PFSK-1 (cell line): ENCODE data around the gene RBMS3.

Experiments used
- FOXP2 ChIP-seq: optimal IDR thresholded peaks from 2 replicates; pipeline ENCODE3; 2011; ENCODE audit warnings: borderline replicate concordance, control low read depth, inconsistent platforms; ENCODE audit not compliant: insufficient read depth; ENCODE audit errors: extremely low read length, extremely low read depth
- POLR2AphosphoS5 ChIP-seq: IDR thresholded peaks from 2 replicates; pipeline ENCODE4 v1.6.1; 2012; ENCODE audit warnings: low read depth, mild to moderate bottlenecking, control low read depth, low read length, moderate library complexity
- SIN3A ChIP-seq: IDR thresholded peaks from 2 replicates; pipeline ENCODE4 v1.6.1; 2012; ENCODE audit warnings: mild to moderate bottlenecking, low read length, moderate library complexity, borderline replicate concordance; ENCODE audit not compliant: insufficient read depth
- TAF1 ChIP-seq: IDR thresholded peaks from 2 replicates; pipeline ENCODE4 v1.6.1; 2012; ENCODE audit warnings: low read length, control low read depth, borderline replicate concordance; ENCODE audit not compliant: insufficient read depth
- TF ChIP-seq, protein P1 (sequence below), 2 experiments: IDR thresholded peaks; 2 replicates each; pipeline versions ENCODE4 v1.6.1 to v1.8.0; 2011 to 2012; ENCODE audit warnings: low read depth in 2 of 2, low read length in 2 of 2, control low read depth in 1 of 2, inconsistent platforms in 1 of 2, mild to moderate bottlenecking in 1 of 2, moderate library complexity in 1 of 2; ENCODE audit not compliant: insufficient read depth in 1 of 2

RBMS3 gene

DNA sequence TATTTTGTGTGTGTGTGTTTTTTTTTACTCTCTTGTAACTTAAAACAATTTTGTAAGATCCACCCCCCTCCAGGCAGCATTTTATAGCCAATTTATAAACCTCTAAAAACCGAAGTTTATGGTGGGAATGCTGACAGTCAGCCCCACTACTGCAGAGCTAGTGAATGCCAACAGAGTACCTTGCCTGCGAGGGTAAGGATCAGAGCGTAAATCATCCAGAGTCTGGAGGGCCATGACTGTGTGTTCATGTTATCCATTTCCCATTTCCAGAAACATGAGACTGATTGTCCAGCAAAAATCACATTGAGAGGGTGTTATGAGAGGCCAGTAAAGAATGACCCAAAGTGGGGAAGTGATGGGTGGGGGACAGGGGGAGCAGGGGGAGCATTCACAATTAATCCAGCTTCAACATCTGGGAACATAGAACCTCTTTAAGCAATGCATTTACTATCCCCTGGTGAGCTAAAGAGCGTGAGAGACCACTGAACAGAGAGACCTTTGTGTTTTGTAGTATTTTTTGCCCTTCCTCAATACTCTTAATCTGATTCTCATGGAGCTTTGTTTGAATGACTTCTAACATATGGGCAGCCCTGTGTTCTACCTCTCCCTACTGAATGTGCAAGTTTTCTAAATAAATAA is 464.5 kb downstream of the RBMS3 start:
- TF ChIP-seq FOXP2 (no peak), POLR2AphosphoS5 (no peak), TAF1 (no peak), SIN3A (no peak)
- TF ChIP-seq, protein P1, sequence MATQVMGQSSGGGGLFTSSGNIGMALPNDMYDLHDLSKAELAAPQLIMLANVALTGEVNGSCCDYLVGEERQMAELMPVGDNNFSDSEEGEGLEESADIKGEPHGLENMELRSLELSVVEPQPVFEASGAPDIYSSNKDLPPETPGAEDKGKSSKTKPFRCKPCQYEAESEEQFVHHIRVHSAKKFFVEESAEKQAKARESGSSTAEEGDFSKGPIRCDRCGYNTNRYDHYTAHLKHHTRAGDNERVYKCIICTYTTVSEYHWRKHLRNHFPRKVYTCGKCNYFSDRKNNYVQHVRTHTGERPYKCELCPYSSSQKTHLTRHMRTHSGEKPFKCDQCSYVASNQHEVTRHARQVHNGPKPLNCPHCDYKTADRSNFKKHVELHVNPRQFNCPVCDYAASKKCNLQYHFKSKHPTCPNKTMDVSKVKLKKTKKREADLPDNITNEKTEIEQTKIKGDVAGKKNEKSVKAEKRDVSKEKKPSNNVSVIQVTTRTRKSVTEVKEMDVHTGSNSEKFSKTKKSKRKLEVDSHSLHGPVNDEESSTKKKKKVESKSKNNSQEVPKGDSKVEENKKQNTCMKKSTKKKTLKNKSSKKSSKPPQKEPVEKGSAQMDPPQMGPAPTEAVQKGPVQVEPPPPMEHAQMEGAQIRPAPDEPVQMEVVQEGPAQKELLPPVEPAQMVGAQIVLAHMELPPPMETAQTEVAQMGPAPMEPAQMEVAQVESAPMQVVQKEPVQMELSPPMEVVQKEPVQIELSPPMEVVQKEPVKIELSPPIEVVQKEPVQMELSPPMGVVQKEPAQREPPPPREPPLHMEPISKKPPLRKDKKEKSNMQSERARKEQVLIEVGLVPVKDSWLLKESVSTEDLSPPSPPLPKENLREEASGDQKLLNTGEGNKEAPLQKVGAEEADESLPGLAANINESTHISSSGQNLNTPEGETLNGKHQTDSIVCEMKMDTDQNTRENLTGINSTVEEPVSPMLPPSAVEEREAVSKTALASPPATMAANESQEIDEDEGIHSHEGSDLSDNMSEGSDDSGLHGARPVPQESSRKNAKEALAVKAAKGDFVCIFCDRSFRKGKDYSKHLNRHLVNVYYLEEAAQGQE (IDR thresholded peaks at IDR 0.05; ENCODE audit: insufficient read depth in 1 of 2, low read depth in 2 of 2, low read length in 2 of 2), result no peak

DNA sequence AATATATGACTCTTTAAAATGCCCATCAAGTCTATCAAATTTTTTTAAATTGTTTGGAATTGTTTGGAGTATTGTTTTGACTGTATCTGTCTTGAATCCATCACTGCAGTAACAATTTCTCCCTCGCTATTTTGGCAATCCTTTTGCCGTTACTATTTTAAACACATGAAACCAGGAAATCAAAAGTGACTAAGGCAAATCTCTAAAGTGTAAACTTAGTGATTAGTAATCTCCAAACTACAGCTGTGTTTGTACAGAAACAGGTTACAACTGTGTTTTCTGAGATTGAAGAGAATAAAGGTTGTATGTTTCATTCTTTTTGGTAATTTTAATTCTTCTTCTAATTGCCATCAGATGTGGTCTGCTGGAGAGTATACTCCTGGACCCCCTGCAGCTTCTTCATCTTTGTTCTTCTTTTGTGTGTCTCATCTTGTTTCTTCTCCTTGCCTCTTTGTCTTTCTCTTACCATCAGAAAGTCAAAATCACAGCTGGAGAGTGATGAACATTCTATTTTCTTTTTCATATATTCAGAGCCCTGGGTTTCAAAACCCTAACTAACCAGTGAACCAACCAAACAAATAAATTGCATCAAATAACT is 465.4 kb downstream of the RBMS3 start:
- TF ChIP-seq POLR2AphosphoS5 (no peak), SIN3A (no peak), TAF1 (no peak), FOXP2 (no peak)
- TF ChIP-seq, protein P1 (IDR thresholded peaks at IDR 0.05; ENCODE audit: insufficient read depth in 1 of 2, low read depth in 2 of 2, low read length in 2 of 2), result no peak

DNA sequence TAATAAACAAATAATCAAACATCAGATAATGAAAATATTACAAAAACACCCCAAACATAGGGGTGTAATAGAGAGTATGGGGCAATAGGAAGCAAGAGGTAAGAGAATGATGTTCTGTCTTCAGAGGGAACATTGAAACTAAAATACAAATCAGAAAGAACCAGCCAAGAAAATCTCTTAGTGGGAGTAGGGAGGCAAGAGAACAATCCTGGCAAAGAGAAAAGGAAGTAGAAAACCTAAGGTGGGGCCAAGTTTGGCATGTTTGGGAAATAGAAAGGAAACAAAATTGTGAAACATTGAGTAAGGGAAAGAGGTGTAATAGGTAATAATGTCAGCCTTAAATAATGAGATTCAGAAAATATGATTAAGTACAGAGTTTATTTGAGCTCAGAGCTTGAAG is 467.1 kb downstream of the RBMS3 start:
- TF ChIP-seq SIN3A (no peak), POLR2AphosphoS5 (no peak), FOXP2 (no peak)
- TF ChIP-seq, protein P1 (IDR thresholded peaks at IDR 0.05; ENCODE audit: insufficient read depth in 1 of 2, low read depth in 2 of 2, low read length in 2 of 2), result no peak

DNA sequence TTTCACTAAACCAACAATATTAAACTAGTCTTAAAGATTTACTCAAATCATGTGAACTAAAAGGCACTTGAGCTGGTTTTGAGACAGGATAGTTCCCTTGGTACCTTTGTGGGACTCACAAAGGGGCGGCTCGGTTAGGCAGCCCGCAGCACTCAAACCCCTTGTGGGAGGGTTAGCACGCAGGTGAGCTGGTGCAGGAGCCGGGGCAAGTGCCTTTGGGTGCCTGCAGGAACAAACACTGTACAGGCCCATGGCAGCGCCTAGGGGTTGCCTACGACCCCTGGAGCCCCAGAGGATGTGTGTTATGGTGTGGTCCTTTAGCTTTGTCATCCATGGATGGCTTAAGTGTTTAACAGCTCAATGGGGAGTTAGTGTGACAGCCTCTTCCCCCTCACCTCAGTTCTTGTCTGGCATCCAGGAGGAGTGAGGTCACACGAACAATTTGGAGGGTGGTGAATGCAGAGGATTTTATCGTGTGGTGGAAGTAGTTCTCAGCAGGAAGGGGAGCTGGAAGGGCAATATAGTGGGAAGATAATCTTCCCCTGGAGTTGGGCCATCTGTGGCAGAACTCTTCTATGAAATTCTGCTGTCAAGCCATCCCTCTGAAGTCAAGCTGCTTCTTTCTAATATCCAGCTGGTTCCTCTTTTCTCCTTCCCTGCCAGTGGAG is 470.9 kb downstream of the RBMS3 start:
- no peak for TF ChIP-seq POLR2AphosphoS5

DNA sequence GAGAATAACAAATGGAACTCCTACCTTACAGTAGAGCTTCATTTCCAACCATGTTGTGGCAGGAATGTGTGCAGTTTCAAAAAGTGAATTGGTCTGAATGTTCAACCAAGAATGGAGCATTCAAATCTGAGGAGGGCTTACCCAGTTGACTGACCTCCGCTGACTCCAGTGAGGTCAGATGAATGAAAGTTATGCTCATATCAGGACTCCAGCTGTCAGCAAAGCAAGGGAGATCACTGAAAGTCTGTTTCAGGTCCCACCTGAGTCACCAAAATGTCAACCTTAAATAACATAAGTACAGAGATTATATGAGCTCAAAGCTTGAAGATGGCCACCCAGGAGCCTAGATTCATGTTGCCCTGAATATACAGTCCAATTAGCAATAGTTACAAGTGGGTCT is 473.5 kb downstream of the RBMS3 start:
- no peak for TF ChIP-seq SIN3A
- TF ChIP-seq TAF1, result no peak
- TF ChIP-seq FOXP2, result no peak
- TF ChIP-seq POLR2AphosphoS5, result no peak
- TF ChIP-seq, protein P1 (IDR thresholded peaks at IDR 0.05; ENCODE audit: insufficient read depth in 1 of 2, low read depth in 2 of 2, low read length in 2 of 2), result no peak
